ENCODE results near the gene NADSYN1. TPM values are rescaled to one million over a fixed set of nuclear protein-coding genes. Genes with fewer than 3 reads are reported as not detected.

The NADSYN1 gene
- polyA plus RNA-seq, 3 donors: 44.1 to 162 (median 44.8) TPM

DNA sequence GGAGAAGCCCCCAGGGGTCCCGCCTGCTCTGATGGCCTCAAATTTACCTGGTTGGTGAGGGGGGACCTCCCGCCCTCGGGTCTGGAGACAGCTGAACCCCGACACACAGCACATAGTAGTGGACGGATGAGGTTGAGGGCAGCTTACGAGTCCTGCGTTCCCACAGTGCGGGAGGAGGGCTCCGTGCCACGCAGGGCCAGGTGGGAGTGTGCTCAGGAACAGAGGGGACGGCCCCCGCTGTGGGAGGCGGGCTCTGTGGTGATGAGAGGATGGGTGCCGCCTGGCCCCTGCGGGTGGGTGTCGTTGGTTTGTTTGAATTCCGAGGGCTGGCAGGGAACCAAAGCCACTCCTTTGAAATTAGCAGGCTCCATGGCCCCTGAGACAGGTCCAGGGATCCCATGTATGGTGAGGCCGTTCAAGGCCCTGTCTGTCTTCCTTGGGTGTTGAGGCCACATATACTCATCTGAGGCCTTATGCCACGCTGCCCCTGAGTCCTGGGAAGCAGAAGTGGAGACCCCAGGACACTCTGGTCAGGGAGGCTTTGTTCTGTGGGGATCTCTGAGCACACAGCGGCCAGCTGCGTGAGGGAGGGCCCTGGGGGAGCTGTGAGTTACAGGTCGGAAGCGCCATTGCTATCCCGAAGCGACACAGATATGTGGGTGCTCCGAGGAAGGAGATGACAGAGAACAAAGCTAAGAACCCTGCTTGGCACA, 21.9 kb downstream of the NADSYN1 start:
- H3K27ac Mint-ChIP-seq: peak overlapping the region in 2 of 7 donors; percentile 42 to 61
- Histone ChIP-seq H3K27ac (ENCODE audit: low read depth in 1 of 2, low read length in 2 of 2) (no peak overlapping the region), H3K79me2 (ENCODE audit: insufficient read depth, low read length) (no peaks in the 10 kb centered on the region), H3K9ac (ENCODE audit: insufficient read depth, low read length, poor library complexity, severe bottlenecking) (no peak overlapping the region), H3K4me3 (replicated peaks in 1 of 3; ENCODE audit: low read depth in 2 of 3, low read length in 3 of 3) (no peak overlapping the region), H3K4me1 (ENCODE audit: control insufficient read depth in 1 of 2, insufficient read depth in 2 of 2, low read length in 2 of 2) (no peaks in the 10 kb centered on the region), H2AFZ (ENCODE audit: insufficient read depth, low read depth, low read length, poor library complexity, severe bottlenecking) (no peak overlapping the region), H3K9me3 (replicated peaks in 1 of 2; ENCODE audit: control insufficient read depth in 1 of 2, insufficient read depth in 1 of 2, low read length in 2 of 2) (no peaks in the 10 kb centered on the region), H3K27me3 (ENCODE audit: control insufficient read depth in 2 of 2, insufficient read depth in 2 of 2, low read length in 2 of 2) (no peaks in the 10 kb centered on the region), H4K20me1 (ENCODE audit: insufficient read depth, low read length) (peaks cover 4% of the 10 kb centered on the region), H3K36me3 (replicated peaks in 1 of 2; ENCODE audit: control insufficient read depth in 1 of 2, insufficient read depth in 2 of 2, low read length in 2 of 2) (peaks cover 86 to 91% of the 10 kb centered on the region in 2 donors), H3K4me2 (replicated peaks; ENCODE audit: extremely low read depth, low read length, poor library complexity, severe bottlenecking) (no peak overlapping the region)
- DNase-seq: no peak
- H3K27me3 Mint-ChIP-seq (ENCODE audit: low read depth in 3 of 3): no peaks in the 10 kb centered on the region
- TF ChIP-seq CTCF (IDR thresholded peaks at IDR 0.05): no peak
- intact Hi-C loops (cut with micrococcal nuclease): no loop called here
- H3K4me3 Mint-ChIP-seq: no peak overlapping the region
- H3K4me1 Mint-ChIP-seq: no peaks in the 10 kb centered on the region
- H3K9me3 Mint-ChIP-seq: peaks cover 0 to 2% (median 0%) of the 10 kb centered on the region in 7 donors
- H3K36me3 Mint-ChIP-seq: peaks cover 85 to 95% of the 10 kb centered on the region in 2 donors
- WGBS (ENCODE audit: insufficient coverage): 99% methylated on average over 26 of the region's 26 CpGs

DNA sequence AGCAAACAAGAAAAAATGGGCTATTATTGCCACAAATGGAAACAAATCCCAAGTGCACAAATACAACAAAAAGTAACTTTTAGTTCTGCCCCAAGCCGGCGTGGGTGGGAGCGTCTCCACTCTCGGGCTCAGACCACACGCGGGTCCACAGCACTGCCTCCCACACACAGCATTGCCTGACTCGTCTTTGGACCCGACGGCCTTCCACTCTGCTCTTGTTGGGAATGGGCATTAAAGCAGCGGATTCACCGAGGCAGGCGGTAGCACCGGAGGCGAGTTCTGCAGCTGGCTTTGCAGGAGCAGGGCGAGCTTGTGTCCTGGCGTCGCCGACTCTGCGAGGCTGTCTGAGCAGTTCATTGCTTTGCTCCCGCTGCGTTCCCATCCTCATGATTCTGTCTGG, 23.0 kb downstream of the NADSYN1 start:
- WGBS (ENCODE audit: insufficient coverage): 98% methylated on average over 21 of the region's 21 CpGs

More for the DNA sequence above, 23.0 kb downstream of the NADSYN1 start:
- Histone ChIP-seq H3K9ac (ENCODE audit: insufficient read depth, low read length, poor library complexity, severe bottlenecking) (no peak overlapping the region), H3K4me2 (replicated peaks; ENCODE audit: extremely low read depth, low read length, poor library complexity, severe bottlenecking) (no peak overlapping the region), H4K20me1 (ENCODE audit: insufficient read depth, low read length) (peaks cover 4% of the 10 kb centered on the region), H3K4me1 (ENCODE audit: control insufficient read depth in 1 of 2, insufficient read depth in 2 of 2, low read length in 2 of 2) (no peaks in the 10 kb centered on the region), H3K36me3 (replicated peaks in 1 of 2; ENCODE audit: control insufficient read depth in 1 of 2, insufficient read depth in 2 of 2, low read length in 2 of 2) (peaks cover 97 to 100% of the 10 kb centered on the region in 2 donors), H3K27me3 (ENCODE audit: control insufficient read depth in 2 of 2, insufficient read depth in 2 of 2, low read length in 2 of 2) (no peaks in the 10 kb centered on the region), H3K4me3 (replicated peaks in 1 of 3; ENCODE audit: low read depth in 2 of 3, low read length in 3 of 3) (no peak overlapping the region), H3K9me3 (replicated peaks in 1 of 2; ENCODE audit: control insufficient read depth in 1 of 2, insufficient read depth in 1 of 2, low read length in 2 of 2) (no peaks in the 10 kb centered on the region), H2AFZ (ENCODE audit: insufficient read depth, low read depth, low read length, poor library complexity, severe bottlenecking) (no peak overlapping the region), H3K79me2 (ENCODE audit: insufficient read depth, low read length) (no peaks in the 10 kb centered on the region), H3K27ac (ENCODE audit: low read depth in 1 of 2, low read length in 2 of 2) (no peak overlapping the region)
- Mint-ChIP-seq H3K9me3 (peaks cover 0 to 2% (median 0%) of the 10 kb centered on the region in 7 donors), H3K4me1 (no peaks in the 10 kb centered on the region), H3K27ac (no peak overlapping the region), H3K27me3 (ENCODE audit: low read depth in 3 of 3) (no peaks in the 10 kb centered on the region), H3K36me3 (peaks cover 91 to 98% of the 10 kb centered on the region in 2 donors), H3K4me3 (no peak overlapping the region)
- intact Hi-C loops (cut with micrococcal nuclease): no loop called here
- TF ChIP-seq CTCF (IDR thresholded peaks at IDR 0.05): no peak
- DNase-seq: no peak

Measured in CD14-positive monocyte (primary cell).